ENCODE results near the gene TBL3. TPM values are rescaled to one million over a fixed set of nuclear protein-coding genes. Genes with fewer than 3 reads are reported as not detected.

The TBL3 gene
- total RNA-seq, 1 experiment from 2014 or later: 73.4 TPM

DNA sequence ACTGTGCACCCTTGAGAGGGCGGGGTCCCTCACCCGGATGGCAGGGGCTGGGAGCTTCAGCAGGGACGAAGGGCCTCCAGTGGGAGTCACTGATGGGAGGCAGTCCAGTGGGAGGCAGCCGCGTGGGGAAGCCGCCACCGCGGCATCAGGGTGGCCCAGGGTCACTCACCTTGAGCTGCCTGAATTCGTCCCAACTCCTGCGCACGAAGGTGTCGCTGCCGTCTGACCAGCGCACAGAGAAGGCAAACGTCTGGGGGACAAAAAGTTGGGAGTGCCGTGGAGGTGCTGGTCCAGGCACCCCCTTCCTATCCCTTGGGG, 8.9 kb downstream of the TBL3 start:
- Mint-ChIP-seq H3K27me3 (ENCODE audit: low read depth) (peaks cover 39% of the 10 kb centered on the region), H3K4me1 (peaks cover 27% of the 10 kb centered on the region), H3K27ac (no peak overlapping the region), H3K9me3 (no peaks in the 10 kb centered on the region), H3K36me3 (peaks cover 5% of the 10 kb centered on the region), H3K4me3 (peak overlapping the region; percentile 64)
- POLR2A ChIA-PET: interaction anchor here (0.8 to 3.0 kb wide), 7 partner anchors 17 to 207 kb away, joined by 3 to 20 read pairs (median 4); partner anchors contain the start of genes MSRB1 and RPS2
- TF ChIP-seq HMGA2 (CRISPR knock-in tag; IDR thresholded peaks at IDR 0.05) (no peak), ZNF138 (CRISPR knock-in tag; conservative IDR thresholded peaks at IDR 0.05) (no peak), NR1H2 (CRISPR knock-in tag; IDR thresholded peaks at IDR 0.05) (no peak), FOXK1 (CRISPR knock-in tag; IDR thresholded peaks at IDR 0.05) (no peak), JUN (CRISPR knock-in tag; IDR thresholded peaks at IDR 0.05) (no peak)
- TF ChIP-seq, protein P1, sequence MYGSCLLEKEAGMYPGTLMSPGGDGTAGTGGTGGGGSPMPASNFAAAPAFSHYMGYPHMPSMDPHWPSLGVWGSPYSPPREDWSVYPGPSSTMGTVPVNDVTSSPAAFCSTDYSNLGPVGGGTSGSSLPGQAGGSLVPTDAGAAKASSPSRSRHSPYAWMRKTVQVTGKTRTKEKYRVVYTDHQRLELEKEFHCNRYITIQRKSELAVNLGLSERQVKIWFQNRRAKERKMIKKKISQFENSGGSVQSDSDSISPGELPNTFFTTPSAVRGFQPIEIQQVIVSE (CRISPR knock-in tag; IDR thresholded peaks at IDR 0.05; ENCODE audit: borderline replicate concordance): no peak
- TF ChIP-seq, protein P2, sequence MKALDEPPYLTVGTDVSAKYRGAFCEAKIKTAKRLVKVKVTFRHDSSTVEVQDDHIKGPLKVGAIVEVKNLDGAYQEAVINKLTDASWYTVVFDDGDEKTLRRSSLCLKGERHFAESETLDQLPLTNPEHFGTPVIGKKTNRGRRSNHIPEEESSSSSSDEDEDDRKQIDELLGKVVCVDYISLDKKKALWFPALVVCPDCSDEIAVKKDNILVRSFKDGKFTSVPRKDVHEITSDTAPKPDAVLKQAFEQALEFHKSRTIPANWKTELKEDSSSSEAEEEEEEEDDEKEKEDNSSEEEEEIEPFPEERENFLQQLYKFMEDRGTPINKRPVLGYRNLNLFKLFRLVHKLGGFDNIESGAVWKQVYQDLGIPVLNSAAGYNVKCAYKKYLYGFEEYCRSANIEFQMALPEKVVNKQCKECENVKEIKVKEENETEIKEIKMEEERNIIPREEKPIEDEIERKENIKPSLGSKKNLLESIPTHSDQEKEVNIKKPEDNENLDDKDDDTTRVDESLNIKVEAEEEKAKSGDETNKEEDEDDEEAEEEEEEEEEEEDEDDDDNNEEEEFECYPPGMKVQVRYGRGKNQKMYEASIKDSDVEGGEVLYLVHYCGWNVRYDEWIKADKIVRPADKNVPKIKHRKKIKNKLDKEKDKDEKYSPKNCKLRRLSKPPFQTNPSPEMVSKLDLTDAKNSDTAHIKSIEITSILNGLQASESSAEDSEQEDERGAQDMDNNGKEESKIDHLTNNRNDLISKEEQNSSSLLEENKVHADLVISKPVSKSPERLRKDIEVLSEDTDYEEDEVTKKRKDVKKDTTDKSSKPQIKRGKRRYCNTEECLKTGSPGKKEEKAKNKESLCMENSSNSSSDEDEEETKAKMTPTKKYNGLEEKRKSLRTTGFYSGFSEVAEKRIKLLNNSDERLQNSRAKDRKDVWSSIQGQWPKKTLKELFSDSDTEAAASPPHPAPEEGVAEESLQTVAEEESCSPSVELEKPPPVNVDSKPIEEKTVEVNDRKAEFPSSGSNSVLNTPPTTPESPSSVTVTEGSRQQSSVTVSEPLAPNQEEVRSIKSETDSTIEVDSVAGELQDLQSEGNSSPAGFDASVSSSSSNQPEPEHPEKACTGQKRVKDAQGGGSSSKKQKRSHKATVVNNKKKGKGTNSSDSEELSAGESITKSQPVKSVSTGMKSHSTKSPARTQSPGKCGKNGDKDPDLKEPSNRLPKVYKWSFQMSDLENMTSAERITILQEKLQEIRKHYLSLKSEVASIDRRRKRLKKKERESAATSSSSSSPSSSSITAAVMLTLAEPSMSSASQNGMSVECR (CRISPR knock-in tag; IDR thresholded peaks at IDR 0.05; ENCODE audit: borderline replicate concordance): no peak
- DNase-seq (ENCODE audit: low spot score) (no peak), ATAC-seq (no peak)
- CTCF ChIA-PET: interaction anchor here (0.5 to 4.4 kb wide), 8 partner anchors 16 to 1843 kb away, joined by 3 to 19 read pairs (median 4); partner anchors contain the start of genes NUBP2, RPS2 and SPSB3

DNA sequence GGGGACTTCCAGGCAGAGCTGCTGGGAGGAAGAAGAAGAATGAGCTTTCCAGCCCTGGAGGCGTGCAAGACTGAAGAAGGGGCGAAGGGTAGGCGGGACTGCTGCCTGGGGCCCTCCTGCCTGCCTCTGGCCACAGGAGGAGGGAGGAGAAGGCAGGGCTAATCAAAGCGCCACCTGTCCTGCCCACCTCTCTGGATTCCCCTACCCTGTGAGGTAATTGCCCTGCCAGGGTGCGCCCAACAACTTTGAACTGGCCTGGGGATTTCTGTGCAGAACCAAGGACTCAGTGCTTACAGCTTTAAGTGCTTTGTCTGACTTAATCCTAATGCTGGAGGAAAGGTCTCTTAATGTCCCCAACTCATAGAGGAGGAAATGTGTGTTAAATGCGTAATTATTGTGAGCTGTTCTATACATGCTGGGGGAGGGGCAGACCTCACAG, 9.6 kb downstream of the TBL3 start, which contains the start of gene NOXO1:
Gene NOXO1, minus strand, starts transcription at position 72 of the 439 bp plus-strand sequence. CDS start 290 bp downstream, outside the sequence.
- ATAC-seq: no peak
- TF ChIP-seq, protein P3, sequence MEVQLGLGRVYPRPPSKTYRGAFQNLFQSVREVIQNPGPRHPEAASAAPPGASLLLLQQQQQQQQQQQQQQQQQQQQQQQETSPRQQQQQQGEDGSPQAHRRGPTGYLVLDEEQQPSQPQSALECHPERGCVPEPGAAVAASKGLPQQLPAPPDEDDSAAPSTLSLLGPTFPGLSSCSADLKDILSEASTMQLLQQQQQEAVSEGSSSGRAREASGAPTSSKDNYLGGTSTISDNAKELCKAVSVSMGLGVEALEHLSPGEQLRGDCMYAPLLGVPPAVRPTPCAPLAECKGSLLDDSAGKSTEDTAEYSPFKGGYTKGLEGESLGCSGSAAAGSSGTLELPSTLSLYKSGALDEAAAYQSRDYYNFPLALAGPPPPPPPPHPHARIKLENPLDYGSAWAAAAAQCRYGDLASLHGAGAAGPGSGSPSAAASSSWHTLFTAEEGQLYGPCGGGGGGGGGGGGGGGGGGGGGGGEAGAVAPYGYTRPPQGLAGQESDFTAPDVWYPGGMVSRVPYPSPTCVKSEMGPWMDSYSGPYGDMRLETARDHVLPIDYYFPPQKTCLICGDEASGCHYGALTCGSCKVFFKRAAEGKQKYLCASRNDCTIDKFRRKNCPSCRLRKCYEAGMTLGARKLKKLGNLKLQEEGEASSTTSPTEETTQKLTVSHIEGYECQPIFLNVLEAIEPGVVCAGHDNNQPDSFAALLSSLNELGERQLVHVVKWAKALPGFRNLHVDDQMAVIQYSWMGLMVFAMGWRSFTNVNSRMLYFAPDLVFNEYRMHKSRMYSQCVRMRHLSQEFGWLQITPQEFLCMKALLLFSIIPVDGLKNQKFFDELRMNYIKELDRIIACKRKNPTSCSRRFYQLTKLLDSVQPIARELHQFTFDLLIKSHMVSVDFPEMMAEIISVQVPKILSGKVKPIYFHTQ (CRISPR knock-in tag; IDR thresholded peaks at IDR 0.05): peak; percentile 42; the same call in 1 of the 2 replicates
- TF ChIP-seq PRRX2 (CRISPR knock-in tag; IDR thresholded peaks at IDR 0.05): no peak
- H3K9me3 Mint-ChIP-seq: no peaks in the 10 kb centered on the region
- POLR2A ChIA-PET: interaction anchor here (0.8 to 3.0 kb wide), 4 partner anchors 17 to 208 kb away, joined by 3 to 20 read pairs (median 4); partner anchors contain the start of gene RPS2
- no peak for DNase-seq (ENCODE audit: low spot score)
- peak within 1 kb of the TSS; percentile 64 for H3K4me3 Mint-ChIP-seq
- peaks cover 27% of the 10 kb centered on the region for H3K4me1 Mint-ChIP-seq
- peaks cover 3% of the 10 kb centered on the region; the same call in 1 of the 2 replicates for H3K36me3 Mint-ChIP-seq
- H3K27me3 Mint-ChIP-seq (ENCODE audit: low read depth): peaks cover 39% of the 10 kb centered on the region
- H3K27ac Mint-ChIP-seq: no peak within 1 kb of the TSS
- CTCF ChIA-PET: interaction anchor here (1.0 to 4.4 kb wide), 7 partner anchors 17 to 159 kb away, joined by 3 to 19 read pairs (median 7); partner anchors contain the start of gene RPS2

DNA sequence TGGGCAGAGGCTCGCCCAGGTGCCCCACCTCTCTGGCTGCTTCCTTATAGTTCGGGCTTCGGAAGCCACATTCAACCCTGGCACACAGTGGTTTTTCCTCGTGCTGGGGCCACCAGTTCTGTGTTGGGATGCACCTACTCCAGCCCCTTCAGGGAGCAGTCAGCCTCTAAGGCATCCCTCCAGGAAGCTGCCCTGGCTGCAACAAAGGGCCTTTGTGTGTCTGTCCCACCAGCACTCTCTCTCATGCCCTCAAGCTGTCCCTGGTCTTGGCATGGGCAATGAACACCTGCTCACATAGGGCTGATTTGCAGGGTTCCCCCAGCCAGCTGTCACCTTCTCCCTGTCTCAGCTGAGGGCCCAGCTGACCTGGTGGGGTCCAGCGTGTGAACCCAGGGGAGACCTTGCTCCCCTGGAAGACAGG, 10.2 kb downstream of the TBL3 start:
- peaks cover 5% of the 10 kb centered on the region; the same call in 1 of the 2 replicates for H3K36me3 Mint-ChIP-seq
- ATAC-seq (no peak), DNase-seq (ENCODE audit: low spot score) (no peak)
- POLR2A ChIA-PET: interaction anchor here (3.0 kb wide), 1 partner anchor 18 kb away, joined by 20 read pairs; the partner anchor contains the start of gene RPS2
- H3K27ac Mint-ChIP-seq: no peak overlapping the region
- TF ChIP-seq FOXP1 (CRISPR knock-in tag; IDR thresholded peaks at IDR 0.05; ENCODE audit: borderline replicate concordance) (no peak), FOXK1 (CRISPR knock-in tag; IDR thresholded peaks at IDR 0.05) (no peak), NFE2L1 (CRISPR knock-in tag; IDR thresholded peaks at IDR 0.05) (no peak), NFATC4 (CRISPR knock-in tag; IDR thresholded peaks at IDR 0.05) (no peak), ZNF423 (CRISPR knock-in tag; IDR thresholded peaks at IDR 0.05) (no peak)
- TF ChIP-seq, protein P4, sequence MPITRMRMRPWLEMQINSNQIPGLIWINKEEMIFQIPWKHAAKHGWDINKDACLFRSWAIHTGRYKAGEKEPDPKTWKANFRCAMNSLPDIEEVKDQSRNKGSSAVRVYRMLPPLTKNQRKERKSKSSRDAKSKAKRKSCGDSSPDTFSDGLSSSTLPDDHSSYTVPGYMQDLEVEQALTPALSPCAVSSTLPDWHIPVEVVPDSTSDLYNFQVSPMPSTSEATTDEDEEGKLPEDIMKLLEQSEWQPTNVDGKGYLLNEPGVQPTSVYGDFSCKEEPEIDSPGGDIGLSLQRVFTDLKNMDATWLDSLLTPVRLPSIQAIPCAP (CRISPR knock-in tag; IDR thresholded peaks at IDR 0.05): no peak
- TF ChIP-seq, protein P5, sequence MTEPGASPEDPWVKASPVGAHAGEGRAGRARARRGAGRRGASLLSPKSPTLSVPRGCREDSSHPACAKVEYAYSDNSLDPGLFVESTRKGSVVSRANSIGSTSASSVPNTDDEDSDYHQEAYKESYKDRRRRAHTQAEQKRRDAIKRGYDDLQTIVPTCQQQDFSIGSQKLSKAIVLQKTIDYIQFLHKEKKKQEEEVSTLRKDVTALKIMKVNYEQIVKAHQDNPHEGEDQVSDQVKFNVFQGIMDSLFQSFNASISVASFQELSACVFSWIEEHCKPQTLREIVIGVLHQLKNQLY (CRISPR knock-in tag; IDR thresholded peaks at IDR 0.05): no peak
- TF ChIP-seq, protein P6, sequence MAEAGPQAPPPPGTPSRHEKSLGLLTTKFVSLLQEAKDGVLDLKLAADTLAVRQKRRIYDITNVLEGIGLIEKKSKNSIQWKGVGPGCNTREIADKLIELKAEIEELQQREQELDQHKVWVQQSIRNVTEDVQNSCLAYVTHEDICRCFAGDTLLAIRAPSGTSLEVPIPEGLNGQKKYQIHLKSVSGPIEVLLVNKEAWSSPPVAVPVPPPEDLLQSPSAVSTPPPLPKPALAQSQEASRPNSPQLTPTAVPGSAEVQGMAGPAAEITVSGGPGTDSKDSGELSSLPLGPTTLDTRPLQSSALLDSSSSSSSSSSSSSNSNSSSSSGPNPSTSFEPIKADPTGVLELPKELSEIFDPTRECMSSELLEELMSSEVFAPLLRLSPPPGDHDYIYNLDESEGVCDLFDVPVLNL (CRISPR knock-in tag; IDR thresholded peaks at IDR 0.05; ENCODE audit: borderline replicate concordance, low read depth): no peak
- TF ChIP-seq, protein P7, sequence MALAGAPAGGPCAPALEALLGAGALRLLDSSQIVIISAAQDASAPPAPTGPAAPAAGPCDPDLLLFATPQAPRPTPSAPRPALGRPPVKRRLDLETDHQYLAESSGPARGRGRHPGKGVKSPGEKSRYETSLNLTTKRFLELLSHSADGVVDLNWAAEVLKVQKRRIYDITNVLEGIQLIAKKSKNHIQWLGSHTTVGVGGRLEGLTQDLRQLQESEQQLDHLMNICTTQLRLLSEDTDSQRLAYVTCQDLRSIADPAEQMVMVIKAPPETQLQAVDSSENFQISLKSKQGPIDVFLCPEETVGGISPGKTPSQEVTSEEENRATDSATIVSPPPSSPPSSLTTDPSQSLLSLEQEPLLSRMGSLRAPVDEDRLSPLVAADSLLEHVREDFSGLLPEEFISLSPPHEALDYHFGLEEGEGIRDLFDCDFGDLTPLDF (CRISPR knock-in tag; IDR thresholded peaks at IDR 0.05): no peak
- CTCF ChIA-PET: interaction anchor here (1.1 to 4.4 kb wide), 5 partner anchors 22 to 109 kb away, joined by 3 to 19 read pairs (median 7); no protein-coding TSS in a partner anchor
- H3K9me3 Mint-ChIP-seq: no peaks in the 10 kb centered on the region
- no peak overlapping the region for H3K4me3 Mint-ChIP-seq
- peaks cover 39% of the 10 kb centered on the region for H3K27me3 Mint-ChIP-seq (ENCODE audit: low read depth)
- H3K4me1 Mint-ChIP-seq: peaks cover 27% of the 10 kb centered on the region
